ENCODE data around the gene IPO7.

GRCh38 chr11:9493492-9493891 lies 109.0 kb downstream of the IPO7 start:
- TF ChIP-seq RAD21 (IDR thresholded peaks at IDR 0.05) (no peak), CTCF (IDR thresholded peaks at IDR 0.05; ENCODE audit: low read depth, low read length, missing input control) (no peak), SP1 (IDR thresholded peaks at IDR 0.05) (no peak), YY1 (IDR thresholded peaks at IDR 0.05) (no peak), REST (IDR thresholded peaks at IDR 0.05) (no peak), TAF1 (conservative IDR thresholded peaks at IDR 0.05) (no peak), EGR1 (IDR thresholded peaks at IDR 0.05; ENCODE audit: low read depth in 2 of 2) (no peak), RXRA (IDR thresholded peaks at IDR 0.05) (no peak), JUND (IDR thresholded peaks at IDR 0.05) (no peak), HNF4A (conservative IDR thresholded peaks at IDR 0.05) (no peak), NR2F2 (IDR thresholded peaks at IDR 0.05) (no peak), GABPA (IDR thresholded peaks at IDR 0.05 in 1 of 2, conservative IDR thresholded peaks at IDR 0.05 in 1 of 2) (no peak), ZBTB33 (IDR thresholded peaks at IDR 0.05) (no peak)
- TF ChIP-seq, protein P1, sequence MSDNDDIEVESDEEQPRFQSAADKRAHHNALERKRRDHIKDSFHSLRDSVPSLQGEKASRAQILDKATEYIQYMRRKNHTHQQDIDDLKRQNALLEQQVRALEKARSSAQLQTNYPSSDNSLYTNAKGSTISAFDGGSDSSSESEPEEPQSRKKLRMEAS (IDR thresholded peaks at IDR 0.05) = no peak
